HL-60/S4 treated with phorbol 12-myristate 13-acetate at 8.2 ng/mL for 4 days and 3 days (cell line): Measurements from ENCODE around the gene RAB43.
"Not testable (repeated sequence)": the region's sequence is repeated elsewhere in the genome, so short reads cannot be mapped to it uniquely, and the experiment has no call there.

Source experiments
- in situ Hi-C: fragments of 300-500 bp; cut with MboI; formaldehyde crosslinking; loops from 2 replicates; pipeline ENCODE4 v1.15.0; 2022; ENCODE audit warnings: low sequenced_read_pairs

Gene RAB43

DNA sequence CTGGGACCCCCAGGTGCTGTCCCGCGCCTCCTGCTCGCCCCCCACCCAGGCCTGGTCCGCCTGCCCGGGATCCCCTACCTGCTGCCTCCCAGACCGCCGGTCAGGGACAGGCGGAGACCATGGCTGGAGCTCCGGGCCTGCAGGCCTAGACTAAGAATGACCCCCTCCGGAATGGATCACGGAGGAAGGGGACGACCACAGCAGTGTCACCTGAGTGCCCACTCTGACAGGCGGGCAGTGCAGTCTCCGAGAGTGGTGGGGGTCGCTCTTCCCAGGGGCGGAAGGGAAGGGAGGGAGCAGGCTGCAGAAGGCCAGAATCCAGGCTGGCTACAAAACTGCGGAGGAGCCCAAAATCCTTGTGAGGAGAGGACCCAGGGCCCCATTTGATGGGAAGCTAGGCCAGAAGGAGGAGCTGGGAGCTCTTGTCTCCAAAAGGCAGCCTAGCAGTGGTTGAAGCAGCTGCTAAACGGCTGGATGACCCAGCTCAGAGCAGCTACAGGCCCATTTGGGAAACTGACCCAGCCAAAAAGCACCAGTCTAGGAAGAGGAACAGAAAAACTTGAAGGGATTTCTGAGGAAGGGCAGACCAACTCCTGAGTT is 908 bp upstream of the RAB43 start:
- in situ Hi-C loops, result no loop called here

- in situ Hi-C loops, result no loop called here
These were observed 400 bp downstream of the RAB43 start for GRCh38 chr3:129121016-129121791.

- in situ Hi-C loops, result no loop called here
These were observed 1.2 kb downstream of the RAB43 start for GRCh38 chr3:129120254-129121004.

DNA sequence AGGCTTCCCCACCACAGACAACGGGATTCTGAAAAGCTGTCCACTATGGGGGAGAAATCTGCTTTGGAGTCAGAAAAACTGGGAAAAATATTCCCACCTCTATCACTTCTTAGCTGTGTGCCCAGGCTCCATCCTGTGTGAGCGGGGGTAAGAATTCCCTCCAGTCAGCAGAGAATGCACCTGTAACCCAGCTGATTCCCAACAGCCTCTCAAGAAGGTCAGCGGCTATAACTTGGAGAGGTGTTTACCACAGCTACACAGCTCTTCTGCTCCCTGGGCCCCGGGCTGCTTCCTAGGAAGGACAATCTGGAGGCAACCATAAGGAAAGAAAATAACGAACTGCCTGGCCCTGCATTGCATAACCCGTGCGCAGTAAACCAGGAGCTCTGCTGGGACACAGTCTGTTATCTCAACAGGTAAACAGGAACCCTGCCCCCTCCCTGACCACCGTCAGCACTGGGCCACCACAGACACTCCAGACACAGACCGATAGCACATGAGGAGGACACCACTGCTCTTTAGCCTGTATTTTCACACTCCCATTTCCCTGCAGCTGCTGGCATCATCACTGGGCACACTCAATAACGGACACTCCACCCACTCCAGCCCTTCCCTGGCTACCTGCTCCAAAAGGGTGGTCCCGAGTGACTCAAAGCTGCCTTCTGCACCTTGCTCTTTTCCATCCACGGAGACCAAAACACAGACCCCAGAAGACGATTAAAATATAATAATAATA is 2.1 kb downstream of the RAB43 start:
- in situ Hi-C loops, result no loop called here

DNA sequence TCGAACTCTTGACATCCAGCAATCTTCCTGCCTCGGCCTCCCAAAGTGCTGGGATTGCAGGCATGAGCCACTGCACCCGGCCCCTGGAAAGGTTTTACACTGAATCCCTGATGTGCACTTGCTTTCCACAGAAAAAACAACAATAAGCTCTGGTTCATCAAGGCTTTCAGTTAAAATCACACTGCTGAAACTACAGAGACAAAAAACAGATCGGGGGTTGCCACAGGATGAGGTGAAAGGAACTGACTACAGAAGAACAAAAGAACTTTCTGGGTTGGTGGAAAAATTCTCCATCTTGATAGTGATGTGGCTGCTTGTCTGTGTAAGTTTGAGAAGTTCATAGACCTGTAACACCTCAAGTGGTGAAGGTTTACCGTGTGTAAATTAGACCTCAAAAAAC is 2.9 kb downstream of the RAB43 start:
- in situ Hi-C loops, result no loop called here

- in situ Hi-C loops, result no loop called here
These were observed 4.5 kb downstream of the RAB43 start for GRCh38 chr3:129117134-129117533.

- in situ Hi-C loops, result no loop called here
These were observed 5.1 kb downstream of the RAB43 start for GRCh38 chr3:129116482-129116946.

DNA sequence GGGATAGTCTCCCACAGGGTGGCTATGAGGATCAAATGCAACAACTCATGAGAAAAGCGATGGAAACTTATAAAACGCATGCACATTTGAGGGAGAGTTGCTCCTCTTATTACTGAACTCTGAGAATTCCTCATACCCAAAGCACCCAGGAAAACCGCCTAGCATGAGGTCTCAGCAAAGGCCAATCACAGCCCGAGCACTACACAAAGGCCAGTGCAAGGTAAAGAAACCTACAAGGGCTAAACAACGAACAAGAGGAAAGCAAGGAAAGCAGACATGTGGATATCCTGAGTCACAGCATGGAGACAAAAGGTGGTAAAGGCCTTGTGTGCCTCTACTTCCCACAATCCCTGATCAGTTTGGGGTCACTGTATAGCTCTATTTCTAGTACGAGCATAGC is 7.1 kb downstream of the RAB43 start:
- in situ Hi-C loops, result no loop called here

GRCh38 chr3:129112308-129113052 is 9.1 kb downstream of the RAB43 start:
- in situ Hi-C loops, result no loop called here

DNA sequence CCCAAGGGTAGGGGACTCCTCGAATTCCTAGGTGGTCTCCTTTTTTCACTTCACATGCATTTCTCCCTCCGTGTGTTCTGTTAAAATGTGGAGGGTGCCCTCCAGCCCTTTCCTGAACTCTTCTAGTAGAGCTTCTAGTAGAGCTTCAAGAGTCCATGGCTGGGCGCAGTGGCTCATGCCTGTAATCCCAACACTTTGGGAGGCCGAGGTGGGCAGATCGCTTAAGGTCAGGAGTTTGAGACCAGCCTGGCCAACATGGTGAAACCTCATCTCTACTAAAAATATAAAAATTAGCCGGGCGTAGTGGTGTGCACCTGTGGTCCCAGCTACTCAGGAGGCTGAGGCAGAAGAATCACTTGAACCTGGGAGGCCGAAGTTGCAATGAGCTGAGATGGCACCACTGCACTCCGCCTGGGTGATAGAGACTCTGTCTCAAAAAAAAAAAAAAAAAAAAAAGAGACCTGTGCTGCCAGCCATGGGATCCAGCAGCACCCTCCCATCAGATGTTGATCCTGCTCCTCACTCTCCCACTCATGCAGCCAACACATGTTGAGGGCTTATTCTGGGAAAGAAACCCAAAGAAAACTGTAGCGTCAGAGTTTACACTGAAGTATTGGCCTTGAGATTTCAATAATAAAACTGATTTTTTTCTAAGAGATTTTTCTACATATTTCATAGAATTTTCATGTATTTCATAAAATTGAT is 10.4 kb downstream of the RAB43 start:
- in situ Hi-C loops, result not testable (repeated sequence)

DNA sequence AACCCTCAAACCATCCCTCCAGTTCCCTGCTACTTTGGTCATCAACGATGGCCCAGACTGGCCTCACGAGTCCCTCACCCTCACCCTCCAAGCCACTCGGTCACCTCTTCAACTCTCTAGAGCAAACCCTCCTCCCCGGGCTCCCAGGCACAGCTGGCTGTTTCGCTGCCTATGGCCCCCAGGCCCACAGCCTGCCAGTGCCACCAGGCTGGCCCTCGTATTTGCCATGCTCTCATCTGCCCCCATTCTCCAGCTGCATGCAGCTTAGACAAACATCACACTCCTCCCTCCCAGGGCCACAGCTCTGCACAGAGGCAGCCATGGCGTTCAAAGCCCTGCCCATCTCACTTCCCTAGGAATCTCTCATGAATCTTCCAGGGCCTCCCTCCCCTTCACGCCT is 13.8 kb downstream of the RAB43 start:
- in situ Hi-C loops, result no loop called here

GRCh38 chr3:129106866-129107565 is 14.6 kb downstream of the RAB43 start:
- in situ Hi-C loops, result no loop called here

GRCh38 chr3:129106320-129106719 is 15.3 kb downstream of the RAB43 start:
- in situ Hi-C loops, result no loop called here

GRCh38 chr3:129105862-129106261 is 15.7 kb downstream of the RAB43 start:
- in situ Hi-C loops, result no loop called here

- in situ Hi-C loops, result no loop called here
These were observed 17.0 kb downstream of the RAB43 start for GRCh38 chr3:129104498-129105079.

DNA sequence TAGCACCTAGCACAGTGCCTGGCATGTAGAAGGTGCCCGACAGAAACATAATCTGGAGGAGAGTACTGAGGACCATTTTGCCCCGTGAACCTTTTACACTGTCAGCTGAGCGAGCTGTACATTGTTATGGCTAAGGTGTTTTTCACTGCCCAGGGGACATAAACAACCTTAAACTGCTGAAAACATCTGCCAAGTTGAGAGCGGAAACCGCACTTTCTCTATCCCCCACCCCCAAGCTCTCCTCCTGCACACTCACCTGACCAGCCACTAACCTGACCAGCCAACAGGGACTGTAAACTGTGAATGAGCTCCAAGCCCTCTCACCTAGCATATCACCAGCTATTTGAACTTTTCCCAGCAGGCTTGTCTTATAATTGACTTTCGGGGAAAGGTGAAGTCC is 17.6 kb downstream of the RAB43 start:
- in situ Hi-C loops, result no loop called here

GRCh38 chr3:129103296-129103695 is 18.3 kb downstream of the RAB43 start:
- in situ Hi-C loops, result no loop called here

DNA sequence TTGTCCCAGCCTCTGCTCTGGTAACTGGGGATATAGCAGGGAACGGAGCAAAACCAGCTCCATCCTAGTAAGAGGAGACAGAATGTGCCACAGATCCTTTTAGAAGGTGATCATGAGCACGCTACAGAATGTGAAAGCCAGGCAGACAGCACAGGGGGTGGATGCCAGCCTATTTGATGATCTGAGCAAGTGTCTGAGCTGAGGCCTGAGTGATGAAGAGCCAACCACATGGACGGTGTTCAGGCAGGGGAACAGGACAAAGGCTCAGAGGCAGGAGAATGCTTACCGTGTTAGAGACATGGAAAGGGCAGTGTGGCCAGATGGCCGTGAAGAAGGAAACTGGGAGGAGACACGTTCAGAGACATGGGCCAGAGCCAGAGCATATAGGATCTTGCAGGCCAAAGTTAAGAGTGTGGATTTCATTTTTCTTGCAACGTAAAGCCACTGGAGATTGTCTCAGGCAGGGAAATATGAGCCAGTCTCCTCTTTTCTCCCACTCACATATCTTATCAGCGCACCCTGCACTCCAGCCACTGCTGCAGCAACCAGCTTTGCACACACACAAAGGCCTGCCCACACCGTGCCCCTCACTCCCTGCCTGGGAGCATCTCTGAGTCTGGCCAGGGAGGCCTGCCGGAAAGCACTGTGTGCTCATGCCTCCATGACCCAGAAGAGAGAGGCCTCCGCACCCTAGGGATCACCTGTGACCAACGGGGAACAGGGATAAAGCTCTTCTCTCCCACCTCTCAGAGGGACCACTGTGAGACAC is 20.1 kb downstream of the RAB43 start:
- in situ Hi-C loops, result no loop called here
